ENCODE data around the gene MT1B. TPM values are rescaled to one million over a fixed set of nuclear protein-coding genes. Genes with fewer than 3 reads are reported as not detected.

MT1B gene
- total RNA-seq, 6 experiments from 2014 or later, result 1.6 to 7.7 (median 2.2) TPM; not detected in 3

DNA sequence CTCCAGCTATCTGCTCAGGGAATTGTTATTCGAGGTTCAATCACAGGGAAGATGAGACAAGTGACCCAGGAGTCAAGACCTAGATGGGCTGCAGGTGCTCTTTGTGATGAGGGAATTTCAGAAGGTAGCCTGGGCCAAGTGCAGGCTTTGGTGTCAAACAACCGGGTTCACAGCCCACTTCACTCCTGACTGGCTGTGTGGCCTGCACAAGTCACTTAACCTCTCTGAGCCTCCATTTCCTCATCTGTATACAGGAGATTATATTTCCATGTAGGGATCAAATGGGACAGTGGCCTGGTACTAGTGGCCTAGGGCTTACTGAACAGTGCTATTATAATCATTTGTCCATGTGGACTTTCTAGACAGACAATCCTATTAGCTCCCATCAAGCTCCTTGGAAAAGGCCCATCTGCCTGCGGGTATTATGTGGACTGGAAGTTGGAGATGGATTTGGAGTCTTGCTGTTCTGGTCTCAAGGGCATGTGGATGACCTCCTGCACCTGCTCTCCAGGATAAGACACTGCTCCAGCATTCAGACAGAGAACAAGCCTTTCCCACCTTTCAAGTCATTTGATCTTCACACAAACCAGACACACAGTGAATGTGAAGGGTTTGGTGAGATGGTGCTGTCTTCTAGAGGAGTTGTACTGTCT lies 27.5 kb downstream of the MT1B start:
- no peak overlapping the region for H3K4me3 ChIP-seq
- H3K9me3 ChIP-seq, result no peaks in the 10 kb centered on the region
- DNase-seq, result no peak
- H3K4me1 ChIP-seq, result peaks cover 0 to 21% (median 5%) of the 10 kb centered on the region in 4 donors
- no peak for TF ChIP-seq POLR2A (IDR thresholded peaks at IDR 0.05)
- TF ChIP-seq, protein P1, sequence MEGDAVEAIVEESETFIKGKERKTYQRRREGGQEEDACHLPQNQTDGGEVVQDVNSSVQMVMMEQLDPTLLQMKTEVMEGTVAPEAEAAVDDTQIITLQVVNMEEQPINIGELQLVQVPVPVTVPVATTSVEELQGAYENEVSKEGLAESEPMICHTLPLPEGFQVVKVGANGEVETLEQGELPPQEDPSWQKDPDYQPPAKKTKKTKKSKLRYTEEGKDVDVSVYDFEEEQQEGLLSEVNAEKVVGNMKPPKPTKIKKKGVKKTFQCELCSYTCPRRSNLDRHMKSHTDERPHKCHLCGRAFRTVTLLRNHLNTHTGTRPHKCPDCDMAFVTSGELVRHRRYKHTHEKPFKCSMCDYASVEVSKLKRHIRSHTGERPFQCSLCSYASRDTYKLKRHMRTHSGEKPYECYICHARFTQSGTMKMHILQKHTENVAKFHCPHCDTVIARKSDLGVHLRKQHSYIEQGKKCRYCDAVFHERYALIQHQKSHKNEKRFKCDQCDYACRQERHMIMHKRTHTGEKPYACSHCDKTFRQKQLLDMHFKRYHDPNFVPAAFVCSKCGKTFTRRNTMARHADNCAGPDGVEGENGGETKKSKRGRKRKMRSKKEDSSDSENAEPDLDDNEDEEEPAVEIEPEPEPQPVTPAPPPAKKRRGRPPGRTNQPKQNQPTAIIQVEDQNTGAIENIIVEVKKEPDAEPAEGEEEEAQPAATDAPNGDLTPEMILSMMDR (IDR thresholded peaks at IDR 0.05), result no peak
- H3K27ac ChIP-seq, result no peak overlapping the region
- ATAC-seq, result no peak
- WGBS (ENCODE audit: insufficient coverage, low coverage, low lambda C conversion rate, missing lambda C conversion rate), result 83% methylated on average over 3 of the region's 3 CpGs
- no peaks in the 10 kb centered on the region for H3K27me3 ChIP-seq
- H3K36me3 ChIP-seq, result peaks cover 0 to 5% (median 0%) of the 10 kb centered on the region in 4 donors
- intact Hi-C loops (cut with DNase I), result no loop called here

DNA sequence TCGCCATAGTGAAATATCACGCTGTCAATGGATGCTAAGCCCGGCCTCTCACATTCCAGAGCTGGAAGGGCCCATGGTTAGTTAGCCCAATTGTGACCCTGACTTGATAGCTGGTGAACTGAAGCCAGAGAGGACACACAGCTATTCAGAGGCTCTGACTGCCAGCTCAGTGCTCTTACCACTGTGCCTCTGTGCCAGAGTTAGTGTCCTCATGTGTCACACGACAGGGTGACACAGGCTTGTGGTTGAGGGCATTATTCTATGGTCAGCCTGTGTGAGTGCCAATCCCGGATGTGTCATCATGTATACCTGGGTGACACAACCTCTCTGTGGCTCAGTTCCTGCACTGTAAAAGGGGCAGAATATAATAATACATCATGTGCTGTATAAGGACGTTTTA lies 28.1 kb downstream of the MT1B start:
- WGBS (ENCODE audit: insufficient coverage, low coverage, low lambda C conversion rate, missing lambda C conversion rate), result 86% methylated on average over 2 of the region's 6 CpGs
- no peaks in the 10 kb centered on the region for H3K9me3 ChIP-seq
- intact Hi-C loops (cut with DNase I), result no loop called here
- H3K4me3 ChIP-seq, result no peak overlapping the region
- DNase-seq (peak in 1 of 3 donors; percentile 57), ATAC-seq (peak in 1 of 4 donors; percentile 36)
- TF ChIP-seq, protein P1 (IDR thresholded peaks at IDR 0.05), result no peak
- peak; percentile 12 for TF ChIP-seq POLR2A (IDR thresholded peaks at IDR 0.05)
- H3K27ac ChIP-seq, result no peak overlapping the region
- peaks cover 0 to 21% (median 5%) of the 10 kb centered on the region in 4 donors for H3K4me1 ChIP-seq
- H3K36me3 ChIP-seq, result peaks cover 0 to 5% (median 0%) of the 10 kb centered on the region in 4 donors
- H3K27me3 ChIP-seq, result no peaks in the 10 kb centered on the region

DNA sequence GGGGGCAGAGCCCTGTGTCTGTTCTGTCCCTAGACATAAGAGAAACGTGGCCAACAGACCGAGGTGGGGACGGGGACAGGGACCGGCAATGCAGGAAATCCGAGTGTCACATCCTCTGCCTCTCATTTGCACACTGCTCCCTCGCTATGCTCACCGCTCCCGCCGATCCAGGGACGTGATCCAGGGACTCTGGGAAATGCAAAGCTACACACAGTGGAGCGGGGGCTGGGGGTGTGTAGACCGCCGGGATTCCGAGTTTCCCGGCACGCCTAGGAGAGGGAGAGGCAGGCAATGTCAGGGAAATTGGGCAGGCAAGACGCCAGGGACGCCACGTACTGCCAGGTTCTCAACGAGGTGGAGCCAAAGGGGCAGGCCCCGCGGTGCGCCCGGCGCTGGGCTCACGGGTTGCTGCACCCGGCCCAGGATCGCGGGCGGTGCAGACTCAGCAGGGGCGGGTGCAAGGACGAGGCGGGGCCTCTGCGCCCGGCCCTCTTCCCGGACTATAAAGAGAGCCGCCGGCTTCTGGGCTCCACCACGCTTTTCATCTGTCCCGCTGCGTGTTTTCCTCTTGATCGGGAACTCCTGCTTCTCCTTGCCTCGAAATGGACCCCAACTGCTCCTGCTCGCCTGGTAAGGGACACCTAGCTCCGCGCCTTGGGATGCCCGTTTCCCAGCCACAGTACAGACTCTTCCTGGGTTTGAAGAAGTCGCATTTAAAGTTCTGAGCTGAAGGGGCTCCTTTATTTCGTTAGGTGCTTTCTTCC lies 30.4 kb downstream of the MT1B start, which contains the start of gene MT1X:
Gene MT1X, plus strand, starts transcription at position 532 of the 764 bp plus-strand sequence. Its CDS starts 71 bp downstream, at position 603.
- WGBS (ENCODE audit: insufficient coverage, low coverage, low lambda C conversion rate, missing lambda C conversion rate), result 0% methylated on average over 16 of the region's 49 CpGs
- peaks cover 0 to 5% (median 0%) of the 10 kb centered on the region in 4 donors for H3K36me3 ChIP-seq
- H3K9me3 ChIP-seq, result no peaks in the 10 kb centered on the region
- peak; percentile 78 to 90 (median 82) for ATAC-seq
- TF ChIP-seq POLR2A (IDR thresholded peaks at IDR 0.05), result peak; percentile 97
- TF ChIP-seq, protein P1 (IDR thresholded peaks at IDR 0.05), result no peak
- peaks cover 0 to 21% (median 5%) of the 10 kb centered on the region in 4 donors for H3K4me1 ChIP-seq
- peak within 1 kb of the TSS; percentile 54 to 82 (median 71) for H3K4me3 ChIP-seq
- H3K27me3 ChIP-seq, result no peaks in the 10 kb centered on the region
- H3K27ac ChIP-seq, result peak within 1 kb of the TSS; percentile 74 to 83 (median 76)
- intact Hi-C loops (cut with DNase I), result no loop called here
- DNase-seq, result peak; percentile 97 to 99 (median 97)

DNA sequence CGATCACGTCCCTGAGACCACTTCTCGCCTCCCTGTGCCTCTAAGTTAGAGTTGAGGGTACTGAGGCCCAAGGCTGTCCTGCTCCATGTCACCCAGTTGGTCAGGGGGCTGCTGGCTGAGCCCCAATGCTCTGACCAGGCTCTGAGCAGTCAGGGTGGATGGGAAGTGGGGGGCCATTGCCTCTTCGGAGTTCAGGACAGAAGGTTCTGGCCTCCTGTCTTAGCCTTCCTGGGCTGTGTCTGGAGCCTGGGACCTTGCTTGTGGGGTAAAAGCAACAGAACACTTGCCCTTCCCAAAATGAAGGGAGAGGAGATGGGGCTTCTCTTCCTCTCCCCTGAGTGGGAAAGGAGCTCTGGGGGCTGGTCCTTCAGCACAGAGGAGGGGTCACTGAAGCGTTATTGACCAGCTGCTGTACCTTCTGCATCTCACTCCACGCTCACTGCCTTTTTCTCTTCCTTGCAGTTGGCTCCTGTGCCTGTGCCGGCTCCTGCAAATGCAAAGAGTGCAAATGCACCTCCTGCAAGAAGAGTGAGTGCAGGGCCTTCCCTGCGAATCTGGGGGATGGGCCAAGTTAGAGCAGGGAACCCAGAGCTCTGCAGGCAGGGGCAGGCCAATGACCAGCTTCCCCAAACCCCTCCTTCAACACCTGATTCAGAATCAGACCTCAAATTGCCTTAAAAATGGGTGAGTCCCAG lies 31.2 kb downstream of the MT1B start:
- H3K4me1 ChIP-seq, result peaks cover 0 to 21% (median 5%) of the 10 kb centered on the region in 4 donors
- DNase-seq (peak in 1 of 3 donors; percentile 63), ATAC-seq (peak in 3 of 4 donors; percentile 0 to 4 (median 1))
- peak; percentile 84 for TF ChIP-seq POLR2A (IDR thresholded peaks at IDR 0.05)
- TF ChIP-seq, protein P1 (IDR thresholded peaks at IDR 0.05), result no peak
- intact Hi-C loops (cut with DNase I), result no loop called here
- H3K27ac ChIP-seq, result peak overlapping the region; percentile 74 to 83 (median 76)
- 6% methylated on average over 3 of the region's 8 CpGs for WGBS (ENCODE audit: insufficient coverage, low coverage, low lambda C conversion rate, missing lambda C conversion rate)
- peak overlapping the region; percentile 54 to 82 (median 71) for H3K4me3 ChIP-seq
- H3K9me3 ChIP-seq, result no peaks in the 10 kb centered on the region
- H3K27me3 ChIP-seq, result no peaks in the 10 kb centered on the region
- peaks cover 0 to 5% (median 0%) of the 10 kb centered on the region in 4 donors for H3K36me3 ChIP-seq

All from right lobe of liver (tissue), 6 donors.